Calu3 (cell line): Measurements from ENCODE around the gene RIMBP2. TPM values are rescaled to one million over a fixed set of nuclear protein-coding genes. Genes with fewer than 3 reads are reported as not detected.

Experiments
- BruUV-seq: library from RNA; stranded (reverse); fragments of 400-500 nt; replicated peaks from 2 replicates; lab custom pipeline; 2021; lab: Mats Ljungman, UMichigan
- CTCF ChIA-PET: fragments of 300-600 bp; sonication (Branson Sonifier 250); formaldehyde crosslinking; loops from one replicate; lab custom pipeline; 2022; ENCODE audit warnings: antibody characterized with exemption; lab: Charles Lee
- DNase-seq: peaks from one replicate; pipeline ENCODE4 v3.0.0; 2022
- H3K27ac Mint-ChIP-seq: one replicate; pipeline ENCODE4 v1.8.0; 2022; ENCODE audit warnings: mixed read lengths; ENCODE audit not compliant: unreplicated experiment
- H3K27me3 Mint-ChIP-seq: one replicate; pipeline ENCODE4 v1.8.0; 2022; ENCODE audit warnings: mixed read lengths; ENCODE audit not compliant: unreplicated experiment
- H3K36me3 Mint-ChIP-seq: one replicate; pipeline ENCODE4 v1.8.0; 2022; ENCODE audit warnings: mild to moderate bottlenecking, moderate library complexity, mixed read lengths; ENCODE audit not compliant: insufficient read depth, unreplicated experiment
- H3K4me1 Mint-ChIP-seq: one replicate; pipeline ENCODE4 v1.8.0; 2022; ENCODE audit warnings: mild to moderate bottlenecking, low read depth, mixed read lengths; ENCODE audit not compliant: unreplicated experiment
- H3K4me3 Mint-ChIP-seq: one replicate; pipeline ENCODE4 v1.8.0; 2022; ENCODE audit warnings: mild to moderate bottlenecking, low read depth, moderate library complexity, mixed read lengths; ENCODE audit not compliant: unreplicated experiment
- H3K9me3 Mint-ChIP-seq: one replicate; pipeline ENCODE4 v1.8.0; 2022; ENCODE audit warnings: low read depth, mixed read lengths; ENCODE audit not compliant: unreplicated experiment
- intact Hi-C: fragments of 100-400 bp; cut with micrococcal nuclease; formaldehyde crosslinking; loops from one replicate; pipeline ENCODE4 v1.10.0; 2022; ENCODE audit not compliant: unreplicated experiment
- total RNA-seq: library from RNA; stranded (reverse); gene quantifications from 2 replicates; pipeline ENCODE4 v1.2.3, GENCODE V29; 2022
- TF ChIP-seq, protein P1 (sequence below): fragments of 200-600 bp; IDR thresholded peaks from one replicate; pipeline ENCODE4 v1.8.0; 2022; ENCODE audit warnings: antibody characterized with exemption; ENCODE audit not compliant: unreplicated experiment

Gene RIMBP2
- total RNA-seq, 1 experiment from 2014 or later, result 6.1 TPM

DNA sequence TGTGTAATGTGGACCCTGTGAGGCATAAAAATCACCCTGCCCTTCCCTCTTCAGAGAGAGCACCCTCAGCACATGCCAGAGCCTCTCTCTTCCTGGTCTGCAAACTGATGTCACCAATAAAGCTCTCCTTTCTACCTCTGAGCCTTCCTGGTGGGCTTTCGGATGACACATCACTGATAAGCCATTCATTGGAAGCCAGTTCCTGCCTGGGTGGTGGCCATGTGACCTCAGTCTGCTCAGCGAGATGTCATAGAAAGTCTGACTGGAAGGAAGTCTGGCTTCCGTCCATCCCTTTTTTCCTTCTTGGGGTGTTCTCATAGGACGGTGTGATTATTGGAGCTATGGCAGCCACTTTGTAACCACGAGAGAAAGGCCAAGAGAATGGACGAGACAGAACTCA is 282.7 kb downstream of the RIMBP2 start:
- no peak overlapping the region for H3K4me3 Mint-ChIP-seq
- BruUV-seq, result no TSS peak

DNA sequence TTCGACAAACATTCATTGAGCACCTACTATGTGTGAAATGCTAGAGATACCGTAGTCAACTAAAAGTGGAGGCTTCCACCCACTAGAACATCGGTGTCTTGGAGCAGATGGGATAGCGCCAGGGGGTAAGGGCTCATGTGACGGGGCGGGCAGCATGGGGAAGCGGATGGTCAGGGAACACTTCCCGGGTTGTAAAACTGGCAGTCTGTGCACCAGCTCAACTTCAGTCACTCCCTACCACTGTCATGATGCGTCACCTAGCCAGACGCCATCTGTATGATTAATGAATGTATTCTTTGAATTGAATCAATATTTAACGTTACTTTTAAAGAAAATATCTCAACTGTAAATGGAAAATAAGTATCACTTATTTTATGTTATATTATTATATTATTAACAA is 284.9 kb downstream of the RIMBP2 start:
- Mint-ChIP-seq H3K4me1 (no peaks in the 10 kb centered on the region), H3K27ac (no peak overlapping the region), H3K36me3 (peaks cover 5% of the 10 kb centered on the region), H3K4me3 (no peak overlapping the region), H3K9me3 (peaks cover 7% of the 10 kb centered on the region), H3K27me3 (no peaks in the 10 kb centered on the region)
- TF ChIP-seq, protein P1, sequence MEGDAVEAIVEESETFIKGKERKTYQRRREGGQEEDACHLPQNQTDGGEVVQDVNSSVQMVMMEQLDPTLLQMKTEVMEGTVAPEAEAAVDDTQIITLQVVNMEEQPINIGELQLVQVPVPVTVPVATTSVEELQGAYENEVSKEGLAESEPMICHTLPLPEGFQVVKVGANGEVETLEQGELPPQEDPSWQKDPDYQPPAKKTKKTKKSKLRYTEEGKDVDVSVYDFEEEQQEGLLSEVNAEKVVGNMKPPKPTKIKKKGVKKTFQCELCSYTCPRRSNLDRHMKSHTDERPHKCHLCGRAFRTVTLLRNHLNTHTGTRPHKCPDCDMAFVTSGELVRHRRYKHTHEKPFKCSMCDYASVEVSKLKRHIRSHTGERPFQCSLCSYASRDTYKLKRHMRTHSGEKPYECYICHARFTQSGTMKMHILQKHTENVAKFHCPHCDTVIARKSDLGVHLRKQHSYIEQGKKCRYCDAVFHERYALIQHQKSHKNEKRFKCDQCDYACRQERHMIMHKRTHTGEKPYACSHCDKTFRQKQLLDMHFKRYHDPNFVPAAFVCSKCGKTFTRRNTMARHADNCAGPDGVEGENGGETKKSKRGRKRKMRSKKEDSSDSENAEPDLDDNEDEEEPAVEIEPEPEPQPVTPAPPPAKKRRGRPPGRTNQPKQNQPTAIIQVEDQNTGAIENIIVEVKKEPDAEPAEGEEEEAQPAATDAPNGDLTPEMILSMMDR, result no peak
- CTCF ChIA-PET, result no interaction called here
- no peak for DNase-seq
- no TSS peak for BruUV-seq
- intact Hi-C loops, result no loop called here

More for the DNA sequence above, 282.7 kb downstream of the RIMBP2 start:
- Mint-ChIP-seq H3K4me1 (no peaks in the 10 kb centered on the region), H3K27me3 (no peaks in the 10 kb centered on the region), H3K9me3 (peaks cover 4% of the 10 kb centered on the region), H3K27ac (no peak overlapping the region), H3K36me3 (peaks cover 3% of the 10 kb centered on the region)
- intact Hi-C loops, result no loop called here
- TF ChIP-seq, protein P1, result no peak
- CTCF ChIA-PET, result interaction anchor here (0.6 kb wide), 1 partner anchor 15 kb away, joined by 3 read pairs; no protein-coding TSS in a partner anchor
- no peak for DNase-seq

DNA sequence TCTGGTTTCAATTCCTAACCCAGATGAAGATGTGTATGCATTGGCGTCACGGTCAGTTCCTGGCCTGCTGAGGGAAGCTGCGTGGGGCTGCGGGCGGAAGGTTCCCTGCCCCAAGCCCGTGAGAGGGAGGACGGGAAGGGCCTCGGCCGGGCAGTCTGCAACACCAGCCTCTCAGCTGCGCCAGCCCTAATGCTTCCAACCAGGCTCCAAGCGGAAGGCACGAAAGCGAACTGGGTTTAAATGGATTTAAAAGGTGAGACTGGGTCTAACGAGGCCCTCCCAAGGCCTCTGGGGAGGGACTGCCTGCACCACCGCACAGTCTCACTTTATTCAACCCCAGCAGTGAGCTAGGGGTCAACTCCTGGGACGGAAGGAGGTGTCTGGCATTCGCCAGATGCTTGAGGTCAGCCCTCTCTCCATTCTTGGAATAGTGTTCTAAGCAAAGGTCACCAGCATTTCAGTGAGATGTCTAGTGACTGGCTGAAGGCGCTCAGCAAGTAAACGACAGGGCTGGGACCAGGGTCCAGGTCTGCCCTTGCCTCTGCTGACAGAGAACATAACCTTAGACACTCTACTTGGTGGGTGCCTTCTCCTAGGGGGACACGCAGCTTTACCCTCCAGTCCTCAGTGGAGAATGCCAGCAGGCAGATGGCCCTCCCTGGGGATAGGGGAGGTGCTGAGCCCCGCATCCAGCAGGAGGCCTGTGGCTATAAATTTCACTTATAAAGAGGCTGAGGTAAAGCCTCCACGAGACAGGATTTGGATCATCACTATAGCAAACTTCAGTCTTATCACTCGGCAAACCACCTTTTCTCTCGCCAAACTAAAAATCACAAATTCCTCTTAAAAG is 286.2 kb downstream of the RIMBP2 start:
- H3K27ac Mint-ChIP-seq, result no peak overlapping the region
- BruUV-seq, result no TSS peak
- CTCF ChIA-PET, result interaction anchor here (0.7 kb wide), 1 partner anchor 1538 kb away, joined by 3 read pairs; no protein-coding TSS in a partner anchor

DNA sequence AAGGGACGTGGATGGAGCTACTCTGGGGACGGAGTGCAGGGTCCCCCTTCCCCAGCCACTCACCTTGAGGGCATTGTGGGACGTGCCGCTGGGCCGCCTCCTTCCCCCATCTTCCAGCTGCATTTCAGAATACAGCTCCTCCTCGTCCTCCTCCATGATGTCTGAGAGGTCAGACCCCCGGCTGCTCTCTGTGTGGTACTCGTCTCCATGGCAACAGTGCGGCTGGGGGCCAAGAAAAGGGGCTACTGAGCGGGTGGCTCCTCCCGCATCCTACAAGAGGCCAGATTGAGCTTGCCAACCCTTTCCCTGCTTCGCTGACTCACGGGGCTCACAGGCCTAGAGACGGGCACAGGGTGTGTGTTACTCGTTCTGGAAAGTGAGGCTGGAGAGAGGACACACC is 288.0 kb downstream of the RIMBP2 start:
- CTCF ChIA-PET, result no interaction called here
- TF ChIP-seq, protein P1, result no peak
- Mint-ChIP-seq H3K27ac (no peak overlapping the region), H3K4me3 (no peak overlapping the region), H3K27me3 (no peaks in the 10 kb centered on the region), H3K4me1 (no peaks in the 10 kb centered on the region), H3K9me3 (peaks cover 9% of the 10 kb centered on the region), H3K36me3 (peaks cover 5% of the 10 kb centered on the region)
- BruUV-seq, result no TSS peak
- no peak for DNase-seq
- intact Hi-C loops, result no loop called here

More for the DNA sequence above, 286.2 kb downstream of the RIMBP2 start:
- H3K27me3 Mint-ChIP-seq, result no peaks in the 10 kb centered on the region
- DNase-seq, result no peak
- peaks cover 5% of the 10 kb centered on the region for H3K36me3 Mint-ChIP-seq
- H3K4me1 Mint-ChIP-seq, result no peaks in the 10 kb centered on the region
- H3K4me3 Mint-ChIP-seq, result no peak overlapping the region
- peaks cover 12% of the 10 kb centered on the region for H3K9me3 Mint-ChIP-seq
- TF ChIP-seq, protein P1, result no peak
- intact Hi-C loops, result no loop called here
